Stomach (tissue), 4 donors: ENCODE measurements around the gene TSEN54.

Experiments
- POLR2AphosphoS5 ChIP-seq, 3 donors: sonication (generic); formaldehyde crosslinking; IDR thresholded peaks; one replicate each; pipeline ENCODE4 v1.6.1; 2016; ENCODE audit warnings: antibody characterized with exemption in 3 of 3
- TF ChIP-seq, protein P1 (sequence below), 7 experiments: fragments of 450-650 bp in 4 of 7; fragments of 200-600 bp in 3 of 7; sonication (generic) in 3 of 7; IDR thresholded peaks; one replicate each; pipeline ENCODE4 v1.5.1; 2016 to 2019; ENCODE audit warnings: antibody characterized with exemption in 7 of 7, control low read depth in 2 of 7, mild to moderate bottlenecking in 1 of 7

- TF ChIP-seq, protein P1, sequence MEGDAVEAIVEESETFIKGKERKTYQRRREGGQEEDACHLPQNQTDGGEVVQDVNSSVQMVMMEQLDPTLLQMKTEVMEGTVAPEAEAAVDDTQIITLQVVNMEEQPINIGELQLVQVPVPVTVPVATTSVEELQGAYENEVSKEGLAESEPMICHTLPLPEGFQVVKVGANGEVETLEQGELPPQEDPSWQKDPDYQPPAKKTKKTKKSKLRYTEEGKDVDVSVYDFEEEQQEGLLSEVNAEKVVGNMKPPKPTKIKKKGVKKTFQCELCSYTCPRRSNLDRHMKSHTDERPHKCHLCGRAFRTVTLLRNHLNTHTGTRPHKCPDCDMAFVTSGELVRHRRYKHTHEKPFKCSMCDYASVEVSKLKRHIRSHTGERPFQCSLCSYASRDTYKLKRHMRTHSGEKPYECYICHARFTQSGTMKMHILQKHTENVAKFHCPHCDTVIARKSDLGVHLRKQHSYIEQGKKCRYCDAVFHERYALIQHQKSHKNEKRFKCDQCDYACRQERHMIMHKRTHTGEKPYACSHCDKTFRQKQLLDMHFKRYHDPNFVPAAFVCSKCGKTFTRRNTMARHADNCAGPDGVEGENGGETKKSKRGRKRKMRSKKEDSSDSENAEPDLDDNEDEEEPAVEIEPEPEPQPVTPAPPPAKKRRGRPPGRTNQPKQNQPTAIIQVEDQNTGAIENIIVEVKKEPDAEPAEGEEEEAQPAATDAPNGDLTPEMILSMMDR (IDR thresholded peaks at IDR 0.05) = no peak
- no peak for TF ChIP-seq POLR2AphosphoS5 (IDR thresholded peaks at IDR 0.05)
Observed at GRCh38 chr17:75503337-75503950, 12.9 kb upstream of the TSEN54 start.
